Activated CD4-positive, alpha-beta T cell treated with anti-CD3 and anti-CD28 coated beads, Interleukin-2, amount 50 U/mL, for 16 hours (primary cell): ENCODE measurements around the gene RAB10.
"Not testable (repeated sequence)": the region's sequence is repeated elsewhere in the genome, so short reads cannot be mapped to it uniquely, and the experiment has no call there.

ENCODE experiments used
- DNase-seq: peaks from one replicate; pipeline ENCODE4 v3.0.0-alpha.2; 2020

RAB10 gene

DNA sequence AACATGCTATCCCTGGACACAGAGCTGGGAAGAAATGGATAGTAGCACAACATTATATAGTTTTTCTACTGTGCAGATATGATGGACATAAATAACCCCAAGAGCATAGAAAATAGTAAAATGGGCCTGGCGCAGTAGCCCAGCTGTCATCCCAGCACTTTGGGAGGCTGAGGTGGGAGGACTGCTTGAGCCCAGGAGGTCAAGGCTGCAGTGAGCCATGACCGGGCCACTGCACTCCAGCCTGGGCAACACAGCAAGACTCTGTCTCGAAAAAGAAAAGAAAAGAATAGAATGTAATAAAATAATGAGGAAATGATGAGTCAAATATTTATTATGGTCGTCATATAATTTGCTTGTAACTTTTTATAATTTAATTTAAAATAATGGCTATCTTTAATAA is 131.5 kb downstream of the RAB10 start:
- no peak for DNase-seq

DNA sequence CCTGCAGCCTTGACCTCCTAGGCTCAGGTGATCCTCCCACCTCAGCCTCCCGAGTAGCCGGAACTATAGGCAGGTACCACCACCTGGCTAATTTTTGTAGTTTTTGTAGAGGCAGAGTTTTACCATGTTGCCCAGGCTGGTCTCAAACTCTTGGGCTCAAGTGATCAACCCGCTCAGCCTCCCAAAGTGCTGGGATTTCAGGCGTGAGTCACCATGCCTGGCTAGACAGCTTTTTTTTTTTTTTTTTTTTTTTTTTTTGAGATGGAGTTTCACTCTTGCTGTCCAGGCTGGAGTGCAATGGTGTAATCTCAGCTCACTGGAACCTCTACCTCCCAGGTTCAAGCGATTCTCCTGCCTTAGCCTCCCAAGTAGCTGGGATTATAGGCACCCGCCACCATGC is 132.7 kb downstream of the RAB10 start:
- not testable (repeated sequence) for DNase-seq

DNA sequence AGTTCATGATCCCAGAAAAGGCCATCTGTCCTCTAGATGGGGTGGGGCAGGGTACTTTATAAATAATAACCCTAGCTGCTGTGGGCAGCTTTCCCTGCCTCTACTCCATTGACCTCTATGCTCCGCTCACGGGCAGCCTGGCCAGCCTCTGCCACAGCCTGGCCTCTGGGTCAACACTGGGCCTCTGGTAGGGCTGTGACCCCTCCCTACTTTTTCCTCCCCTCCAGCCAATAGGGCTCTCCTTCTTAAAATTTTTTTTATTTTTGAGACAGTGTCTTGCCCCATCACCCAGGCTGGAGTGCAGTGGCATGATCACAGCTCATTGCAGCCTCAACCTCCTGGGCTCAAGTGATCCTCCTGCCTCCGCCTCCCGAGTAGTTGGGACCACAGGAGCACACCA is 134.9 kb downstream of the RAB10 start:
- no peak for DNase-seq

DNA sequence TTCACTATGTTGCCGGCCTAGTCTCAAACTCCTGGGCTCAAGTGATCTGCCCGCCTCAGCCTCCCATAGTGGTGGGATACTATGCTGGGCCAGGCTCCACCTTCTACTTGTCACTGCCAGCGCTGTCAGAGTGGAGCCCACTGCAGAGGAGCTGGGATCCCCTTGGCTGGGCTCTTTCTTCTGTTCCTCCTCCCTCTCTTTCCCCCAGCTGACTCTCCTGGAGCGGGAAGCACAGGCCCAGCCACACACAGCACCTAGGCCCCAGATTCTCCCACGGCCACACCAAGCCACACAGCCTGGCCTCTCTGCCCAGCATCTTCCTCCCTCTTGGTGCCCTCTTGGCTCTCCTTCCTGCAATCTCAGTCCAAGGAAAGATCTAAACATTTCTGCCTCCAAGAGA is 135.3 kb downstream of the RAB10 start:
- no peak for DNase-seq

DNA sequence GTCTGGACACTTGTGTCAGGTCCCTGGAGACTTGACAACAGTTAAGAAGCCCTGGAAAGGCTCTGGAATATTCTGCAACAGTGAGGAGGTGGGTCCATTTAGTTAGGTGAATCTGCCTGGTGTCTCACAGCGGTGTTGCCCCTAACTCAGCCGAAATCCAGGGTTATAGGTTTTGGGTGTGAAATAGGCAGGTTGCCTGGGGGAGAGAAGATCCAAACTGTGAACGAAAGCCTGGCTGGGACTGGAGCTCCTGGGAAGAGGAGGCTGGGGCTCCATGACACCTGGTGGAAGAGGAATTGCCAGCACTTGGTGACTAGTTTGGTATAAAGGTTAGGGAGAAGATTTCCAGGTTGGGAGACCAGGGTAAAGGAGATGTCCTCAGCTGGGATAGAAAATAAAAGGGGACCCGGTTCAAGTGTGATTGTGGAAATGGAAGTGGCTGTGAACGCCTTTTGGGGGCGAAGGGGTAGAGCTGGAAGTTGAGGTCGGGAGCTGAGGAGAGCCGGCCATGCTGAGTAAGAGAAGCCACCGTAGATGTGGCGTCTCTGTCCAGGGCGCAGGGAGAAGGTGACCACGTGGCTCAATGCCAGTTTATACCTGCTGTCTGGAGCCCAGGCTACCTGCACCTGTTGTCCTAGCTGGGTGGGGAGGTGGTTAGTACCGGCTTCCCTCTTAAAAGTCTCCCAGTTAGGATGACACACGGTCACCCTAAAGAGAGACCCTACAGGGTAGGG is 136.0 kb downstream of the RAB10 start:
- DNase-seq, result no peak

DNA sequence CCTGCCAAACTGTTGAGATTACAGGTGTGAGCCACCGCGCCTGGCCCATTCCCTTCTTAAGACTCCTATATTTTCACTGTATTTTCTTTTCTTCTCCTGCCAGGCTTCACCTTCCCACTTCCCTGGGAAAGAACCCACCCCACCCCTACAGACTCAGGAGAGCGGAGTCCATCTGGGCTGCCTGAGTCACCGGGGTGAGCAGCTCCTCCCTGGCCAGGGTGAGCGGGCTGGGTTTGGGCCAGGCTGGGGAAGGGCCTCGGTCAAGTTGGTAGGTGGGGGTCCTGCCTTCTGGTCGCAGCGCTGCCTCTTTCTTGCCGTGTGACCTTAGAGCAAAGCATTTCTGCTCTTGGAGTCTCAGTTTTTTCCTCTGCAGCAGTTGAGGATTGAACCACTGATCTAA is 136.9 kb downstream of the RAB10 start:
- no peak for DNase-seq

DNA sequence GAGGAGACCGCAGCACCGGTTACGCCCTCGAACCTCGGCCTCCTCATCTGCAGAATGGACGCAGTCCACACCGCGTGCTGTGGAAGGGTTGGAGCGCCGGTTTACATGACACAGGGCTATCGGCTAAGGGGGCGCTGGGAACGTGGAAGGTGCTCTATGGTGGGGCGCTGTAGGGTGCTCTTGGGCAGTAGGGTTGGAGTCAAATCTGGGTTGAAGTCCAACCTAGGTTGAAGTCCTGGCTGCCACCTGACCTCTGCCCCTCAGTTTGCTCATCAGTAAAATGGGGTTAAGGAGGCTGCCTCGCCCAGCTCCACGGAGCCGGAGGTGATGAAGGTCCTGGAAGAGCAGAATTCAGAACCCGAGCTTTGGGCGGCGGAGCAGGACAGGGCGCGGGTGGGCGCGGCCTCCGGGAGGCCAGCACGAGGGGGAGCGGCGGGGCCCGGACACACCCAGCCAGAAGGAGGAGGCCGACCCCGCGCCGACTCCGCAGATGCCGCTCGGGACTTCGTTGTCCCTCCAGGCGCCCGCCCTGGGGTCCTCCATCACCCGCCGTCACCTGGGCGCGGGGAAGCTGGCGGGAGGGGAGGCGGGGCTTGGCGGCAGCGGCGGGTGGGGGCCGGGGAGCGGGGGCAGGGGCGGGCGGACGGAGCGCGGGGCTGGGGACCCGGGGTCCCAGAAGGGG is 138.4 kb downstream of the RAB10 start:
- no peak for DNase-seq

DNA sequence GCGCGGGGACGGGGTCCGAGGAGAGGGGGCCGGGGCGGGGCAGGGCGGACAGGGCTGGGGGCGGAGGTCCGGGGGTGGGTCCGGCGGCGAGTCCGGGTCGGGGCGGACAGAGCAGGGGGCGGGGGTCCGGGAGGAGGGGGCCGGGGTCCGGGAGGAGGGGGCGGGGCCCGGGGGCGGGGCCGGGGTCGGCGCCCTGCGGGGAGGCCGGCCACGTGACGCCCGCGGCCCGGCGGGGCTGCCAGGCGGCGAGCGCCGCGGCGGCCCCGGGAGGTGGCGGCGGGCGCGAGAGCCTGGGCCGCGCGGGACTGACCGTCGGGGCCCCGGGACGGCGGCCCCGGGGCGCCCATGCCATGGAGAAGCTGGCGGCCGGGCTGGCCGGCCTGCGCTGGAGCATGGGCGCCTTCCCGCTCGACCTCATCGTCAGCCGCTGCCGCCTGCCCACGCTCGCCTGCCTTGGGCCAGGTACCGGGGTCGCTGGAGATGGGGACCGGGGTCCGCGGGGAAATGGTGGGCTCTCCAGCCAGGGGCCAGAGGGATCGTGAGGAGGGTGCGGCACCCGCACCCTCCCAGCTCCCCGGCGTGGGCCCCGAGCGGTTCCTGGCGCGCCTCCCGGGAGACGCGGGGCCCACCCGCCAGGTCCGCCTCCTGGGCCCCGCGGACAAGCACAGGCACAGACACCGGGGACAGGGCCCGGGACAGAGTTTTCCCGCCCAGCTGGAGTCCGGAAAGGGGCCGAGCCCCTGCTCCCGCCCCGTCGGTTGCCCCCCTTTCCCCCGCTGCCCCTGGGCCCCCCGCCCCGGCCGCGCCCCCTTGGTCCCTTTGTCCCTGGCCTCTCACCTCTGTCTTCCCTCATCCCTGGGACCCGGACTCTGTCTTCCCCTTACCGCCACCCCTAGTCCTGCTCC is 139.2 kb downstream of the RAB10 start, which contains the start of gene GAREM2:
TSS of gene GAREM2 (plus strand) at position 218 of the 905 bp plus-strand sequence. CDS start at position 351, 133 bp downstream.
- no peak for DNase-seq

DNA sequence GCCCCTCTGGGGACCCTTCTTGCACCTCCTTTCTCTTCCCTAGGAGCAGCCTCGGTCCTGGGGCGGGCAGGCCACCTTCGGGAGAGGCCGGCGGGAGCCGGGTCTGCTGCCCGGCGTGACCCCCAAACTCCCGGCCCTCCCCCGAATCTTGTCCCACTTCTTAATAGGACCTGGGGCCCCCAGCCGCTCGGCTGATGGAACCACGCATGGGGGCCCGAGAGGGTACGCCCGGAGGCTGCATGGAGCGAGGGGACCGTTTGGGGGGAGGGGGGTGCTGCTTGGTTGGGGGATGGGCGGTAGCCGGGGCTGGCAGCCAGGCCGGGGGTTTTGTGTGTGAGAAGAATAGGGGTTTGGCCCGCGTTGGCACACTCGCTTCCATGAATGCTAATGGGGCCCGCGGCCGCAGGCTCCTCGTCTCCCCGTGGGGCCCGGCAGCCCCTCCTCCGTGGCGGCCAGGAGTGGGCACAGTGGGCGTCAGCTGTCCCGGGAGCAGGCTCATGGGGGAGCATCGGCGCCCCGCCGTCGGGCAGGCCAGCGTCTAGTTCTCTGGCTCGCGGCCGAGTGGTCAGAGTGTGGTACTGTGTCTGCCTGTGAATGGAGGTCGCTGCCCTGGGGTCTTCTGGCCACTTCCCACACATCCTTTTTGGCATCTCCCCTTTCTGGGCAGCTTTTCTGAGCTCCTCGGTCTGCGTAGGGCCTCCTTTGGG is 140.0 kb downstream of the RAB10 start:
- DNase-seq, result no peak

DNA sequence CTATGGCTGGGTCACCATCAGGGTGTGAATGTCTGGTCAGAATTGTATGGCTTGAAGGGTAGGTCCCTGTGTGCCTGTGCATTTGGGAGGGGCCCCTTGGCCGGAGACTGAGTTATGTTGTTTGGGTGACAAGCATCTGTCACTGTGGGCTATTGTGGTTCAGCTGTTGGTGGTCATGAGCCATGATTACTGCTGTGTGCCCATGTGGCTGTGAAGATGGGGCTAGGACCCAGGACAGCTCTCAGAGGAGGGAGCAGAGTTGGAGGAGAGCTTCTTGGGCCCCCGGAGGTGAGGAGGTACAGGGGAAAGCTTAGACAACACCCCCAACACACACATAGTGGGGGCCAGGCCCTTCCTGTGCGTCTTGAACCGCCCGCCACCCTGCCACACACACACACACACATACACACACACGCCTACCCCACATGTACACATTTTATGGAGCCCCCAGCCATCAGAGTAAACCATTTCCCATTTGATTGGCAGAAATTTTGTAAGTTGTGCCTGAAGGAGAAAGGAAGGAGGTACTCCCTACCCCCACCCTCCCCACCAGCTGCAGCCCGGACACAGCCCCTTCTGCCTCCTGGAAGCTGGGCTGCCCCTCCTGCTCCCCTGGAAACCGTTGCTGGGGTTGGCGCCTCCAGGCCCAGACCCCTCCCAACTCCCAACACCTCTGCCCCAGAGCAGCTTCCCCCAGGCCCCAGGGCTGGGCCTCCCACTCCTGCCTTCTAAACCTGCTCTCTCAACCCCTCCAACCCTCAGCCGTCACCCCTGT is 141.0 kb downstream of the RAB10 start:
- DNase-seq, result no peak

DNA sequence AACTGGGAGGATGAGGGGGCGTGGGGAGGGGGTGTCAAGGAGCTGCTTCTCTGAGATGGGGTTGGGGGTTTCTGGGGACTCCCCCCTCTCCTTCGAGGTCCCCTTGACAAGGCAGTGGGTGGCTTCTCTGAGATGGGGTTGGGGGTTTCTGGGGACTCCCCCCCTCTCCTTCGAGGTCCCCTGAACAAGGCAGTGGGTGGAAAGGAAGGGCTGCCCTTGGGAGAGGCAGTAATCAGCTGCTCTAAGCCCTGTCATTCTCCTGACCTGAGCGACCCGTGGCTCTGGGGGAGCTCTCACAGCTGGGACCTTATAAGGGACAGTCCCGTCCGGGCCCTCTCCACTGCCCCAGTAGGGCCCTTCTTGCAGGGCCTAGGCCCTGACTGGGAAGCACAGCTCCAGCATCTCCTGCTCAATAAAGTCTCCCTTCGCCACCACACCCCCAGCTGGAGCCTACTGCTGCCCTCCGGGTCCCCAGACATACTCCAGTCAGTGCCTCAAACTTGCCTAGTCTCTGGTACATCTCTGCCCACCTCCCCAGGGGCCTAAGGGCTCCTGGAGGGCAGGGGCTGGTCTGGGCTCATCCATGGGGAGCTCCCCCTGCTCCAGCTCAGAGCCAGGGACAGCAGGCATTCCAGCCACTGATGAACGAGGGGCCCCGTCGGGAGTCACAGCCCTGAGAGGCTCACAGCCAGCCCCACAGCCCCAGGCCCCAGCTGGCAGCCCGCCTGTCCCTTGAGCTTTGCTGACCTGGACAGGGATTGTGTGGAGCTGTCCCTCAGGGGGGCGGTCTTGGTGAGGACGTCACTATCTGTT is 141.8 kb downstream of the RAB10 start:
- DNase-seq, result no peak

DNA sequence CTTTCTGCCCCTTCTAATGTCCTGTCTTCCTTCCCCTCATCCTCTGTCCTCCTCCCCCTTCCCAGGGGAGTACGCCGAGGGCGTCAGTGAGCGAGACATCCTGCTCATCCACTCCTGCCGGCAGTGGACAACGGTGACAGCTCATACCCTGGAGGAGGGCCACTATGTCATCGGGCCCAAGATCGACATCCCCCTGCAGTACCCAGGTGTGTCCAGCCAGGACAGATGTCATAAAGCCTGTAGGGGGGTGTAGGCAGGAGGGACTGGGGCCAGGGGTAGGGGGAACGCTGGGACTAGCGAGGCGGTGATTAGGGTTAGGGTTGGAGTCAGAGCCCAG is 142.4 kb downstream of the RAB10 start:
- DNase-seq, result no peak

DNA sequence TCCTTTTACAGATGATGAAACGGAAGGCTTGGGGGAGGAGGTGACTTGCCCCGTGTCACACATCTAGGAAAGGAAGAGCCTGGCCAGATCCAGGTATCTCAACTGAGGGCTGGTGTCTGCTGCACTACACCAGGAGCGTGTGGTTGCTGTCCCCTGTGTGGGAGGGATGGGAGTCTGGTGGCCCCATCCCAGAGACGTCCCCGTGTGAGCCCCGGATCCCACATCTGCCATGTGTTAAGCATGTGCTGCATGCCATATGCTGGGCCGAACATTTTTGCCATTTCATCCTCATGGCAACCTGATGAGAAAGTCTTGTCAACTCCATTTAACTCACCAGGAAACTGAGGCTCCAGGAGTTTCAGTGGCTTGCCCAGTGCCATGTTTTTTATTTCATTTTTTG is 143.2 kb downstream of the RAB10 start:
- no peak for DNase-seq

DNA sequence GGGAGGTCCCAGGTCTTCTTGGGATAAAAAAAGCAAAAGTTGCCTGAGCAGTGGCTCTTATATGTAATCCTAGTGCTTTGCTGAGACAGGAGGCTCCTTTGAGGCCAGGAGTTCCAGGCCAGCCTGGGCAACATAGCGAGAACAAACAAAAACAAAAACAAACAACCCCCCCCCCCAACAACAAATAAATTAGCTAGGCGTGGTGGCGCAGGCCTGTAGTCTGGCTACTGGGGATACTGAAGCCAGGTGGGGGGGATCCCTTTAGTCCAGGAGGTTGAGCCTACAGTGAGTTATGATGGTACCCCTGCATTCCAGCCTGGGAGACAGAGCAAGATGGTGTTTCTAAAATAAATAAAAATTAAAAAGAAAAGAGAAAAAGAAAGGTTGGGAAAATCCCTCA is 144.4 kb downstream of the RAB10 start:
- DNase-seq, result no peak

DNA sequence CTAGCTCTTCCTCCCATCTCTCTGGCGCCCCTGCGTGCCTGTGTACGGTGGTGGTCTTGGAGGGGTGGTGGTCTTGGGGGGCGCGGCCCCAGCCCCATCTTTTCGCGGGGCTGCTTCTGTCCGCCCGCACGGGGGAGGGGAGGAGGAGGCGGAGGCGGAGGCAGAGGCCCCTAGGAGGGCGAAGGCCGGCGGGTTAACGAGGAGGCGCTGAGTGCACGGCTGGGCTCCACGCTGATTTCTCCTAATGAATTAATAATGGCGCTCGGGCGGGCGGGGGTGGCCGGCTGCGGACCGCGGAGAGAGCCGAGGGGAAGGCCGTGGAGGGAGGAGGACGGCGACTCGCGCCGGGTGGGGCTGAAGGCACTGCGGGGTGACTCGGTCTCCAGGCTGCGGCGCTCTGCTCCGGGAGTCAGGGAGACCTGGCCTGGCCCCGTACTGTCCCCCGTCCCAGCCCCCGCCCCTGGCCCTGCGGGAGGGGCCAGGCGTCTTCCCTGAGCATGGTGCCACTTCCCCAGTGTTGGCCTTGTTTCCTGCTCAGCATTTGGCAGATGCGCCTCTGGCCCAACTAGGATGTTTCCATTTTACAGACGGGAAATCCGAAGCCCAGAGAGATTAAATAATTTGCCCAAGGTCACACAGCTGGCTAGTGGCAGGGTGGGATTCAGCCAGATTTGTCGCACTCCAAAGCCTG is 145.0 kb downstream of the RAB10 start:
- peak; percentile 19 for DNase-seq

DNA sequence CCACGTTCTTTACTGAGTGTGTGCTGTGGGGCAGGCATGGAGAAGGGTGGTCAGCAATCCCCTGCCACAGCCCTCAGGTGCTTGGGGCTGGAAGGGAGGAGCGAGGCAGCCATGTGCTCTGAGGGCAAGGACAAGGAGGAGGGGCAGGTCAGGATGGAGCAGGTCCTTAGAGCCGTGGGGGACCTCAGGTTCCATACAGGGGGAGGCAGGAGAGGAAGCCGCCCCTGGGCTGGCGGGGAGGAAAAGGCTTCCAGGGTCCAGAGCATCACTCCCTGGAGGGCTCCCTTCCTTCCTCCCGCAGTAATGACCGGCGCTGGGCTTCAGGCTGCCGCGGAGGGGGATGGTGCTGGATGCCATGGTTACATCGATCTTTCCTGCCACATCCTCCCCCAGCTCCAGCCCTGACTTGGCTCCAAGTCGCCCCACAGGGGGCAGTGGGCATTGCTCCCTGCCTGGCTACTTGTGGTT is 145.6 kb downstream of the RAB10 start:
- DNase-seq, result no peak

DNA sequence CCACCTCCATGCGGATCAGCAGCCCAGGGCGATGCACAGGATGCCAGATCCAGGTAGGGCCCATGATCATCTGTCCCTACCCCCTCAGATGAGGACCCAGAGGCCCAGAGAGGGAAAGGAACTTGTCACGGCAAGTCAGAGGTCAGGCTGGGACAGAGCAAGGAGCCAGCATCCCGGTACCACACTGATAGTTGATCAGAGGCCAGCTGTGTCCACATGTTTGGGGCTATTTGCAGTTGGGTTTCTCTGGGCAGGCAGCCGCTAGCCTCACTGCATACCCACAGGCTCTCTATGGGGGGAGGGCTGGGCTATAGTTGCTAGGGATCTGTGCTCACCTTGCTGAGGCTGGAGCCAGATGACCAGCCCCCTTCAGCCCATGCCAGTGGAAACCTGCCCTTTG is 148.6 kb downstream of the RAB10 start:
- no peak for DNase-seq

DNA sequence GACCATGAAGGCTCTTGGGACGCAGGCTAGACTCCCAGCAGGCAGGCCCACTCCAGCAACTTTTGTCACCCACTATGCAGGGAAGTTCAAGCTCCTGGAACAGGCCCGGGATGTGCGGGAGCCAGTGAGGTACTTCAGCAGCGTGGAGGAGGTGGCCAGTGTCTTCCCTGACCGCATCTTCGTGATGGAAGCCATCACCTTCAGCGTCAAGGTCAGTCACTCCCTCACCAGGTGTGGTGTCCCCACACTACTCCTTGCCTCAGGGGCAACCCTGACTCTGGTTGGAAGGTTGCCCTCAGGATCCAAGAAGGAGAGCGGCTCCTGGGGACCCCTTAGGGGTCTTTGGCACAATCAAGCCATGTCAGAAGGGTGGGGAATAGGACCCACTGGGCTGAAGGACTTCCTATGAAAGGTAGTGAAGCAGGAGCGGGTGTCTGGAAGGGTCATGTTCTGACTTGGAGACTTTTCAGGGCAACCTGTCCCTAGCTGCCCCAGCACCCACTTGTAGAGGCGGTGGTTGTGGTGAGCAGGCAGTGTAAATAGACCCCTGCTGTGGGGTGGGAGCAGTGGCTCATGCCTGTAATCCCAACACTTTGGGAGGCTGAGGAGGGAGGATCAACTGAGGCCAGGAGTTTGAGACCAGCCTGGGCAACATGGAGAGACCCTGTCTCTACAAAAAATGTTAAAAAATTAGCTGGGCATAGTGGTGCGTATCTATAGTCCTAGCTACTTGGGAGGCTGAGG is 149.2 kb downstream of the RAB10 start:
- no peak for DNase-seq

DNA sequence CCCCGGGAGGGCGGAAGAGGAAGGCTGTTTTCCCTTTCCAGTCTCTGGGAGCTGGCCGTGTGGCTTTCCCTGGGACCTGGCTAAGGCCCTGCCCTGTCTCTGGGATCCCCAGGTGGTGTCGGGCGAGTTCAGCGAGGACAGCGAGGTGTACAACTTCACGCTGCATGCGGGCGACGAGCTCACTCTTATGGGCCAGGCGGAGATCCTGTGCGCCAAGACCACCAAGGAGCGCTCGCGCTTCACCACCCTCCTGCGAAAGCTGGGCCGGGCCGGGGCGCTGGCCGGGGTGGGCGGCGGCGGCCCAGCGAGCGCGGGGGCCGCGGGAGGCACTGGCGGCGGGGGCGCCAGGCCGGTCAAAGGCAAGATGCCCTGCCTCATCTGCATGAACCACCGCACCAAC is 150.2 kb downstream of the RAB10 start:
- no peak for DNase-seq
